Measurements from ENCODE around the gene ECI2. TPM values are rescaled to one million over a fixed set of nuclear protein-coding genes. Genes with fewer than 3 reads are reported as not detected.

The ECI2 gene
- total RNA-seq (2022) (35.8 and 38.4 TPM in 2 replicates), Bru-seq, nascent RNA (percentile 63 among the genes with signal in this experiment), BruChase-seq, experiment 1, labeled RNA remaining after a 6-hour chase (percentile 71 among the genes with signal in this experiment), BruChase-seq, experiment 2, labeled RNA remaining after a 2-hour chase (percentile 65 among the genes with signal in this experiment)
- long read RNA-seq, transcript ECI2-202 (10 exons, 1,407 nt): minor isoform, 21 of 60 reads
- long read RNA-seq, transcript ECI2-201 (10 exons, 1,380 nt): major isoform, 35 of 60 reads
- long read RNA-seq, partial matches to known transcripts: 2 of 60 reads
- long read RNA-seq, other reads (novel, unspliced or antisense): 2 of 60 reads

GRCh38 chr6:4134841-4135664 is at the start of gene ECI2:
Gene ECI2, minus strand, starts transcription at chr6:4135575. Its CDS starts 15 bp downstream, at chr6:4135560.
- intact Hi-C loops (cut with micrococcal nuclease): loop anchor here (2.0 kb wide), 1 partner anchor 80 kb away; no protein-coding TSS in a partner anchor
- H3K9me3 Mint-ChIP-seq (ENCODE audit: unreplicated experiment): no peaks in the 10 kb centered on the region
- peak within 1 kb of the TSS; percentile 90 for H3K4me3 Mint-ChIP-seq (ENCODE audit: unreplicated experiment)
- POLR2A ChIA-PET: interaction anchor here (0.5 to 4.8 kb wide), 17 partner anchors 8 to 523 kb away, joined by 3 to 47 read pairs (median 5); a partner anchor contains a TSS
- peak; percentile 65 for DNase-seq (ENCODE audit: unreplicated experiment)
- CTCF ChIA-PET: interaction anchor here (0.5 to 1.2 kb wide), 5 partner anchors 14 to 1203 kb away, joined by 3 to 5 read pairs (median 4); no protein-coding TSS in a partner anchor
- peaks cover 19% of the 10 kb centered on the region for H3K4me1 Mint-ChIP-seq (ENCODE audit: insufficient read depth, unreplicated experiment)
- BruUV-seq (replicated peaks): TSS peak; percentile 52
- no peak for TF ChIP-seq CTCF (IDR thresholded peaks at IDR 0.05; ENCODE audit: unreplicated experiment)
- peaks cover 5% of the 10 kb centered on the region for H3K36me3 Mint-ChIP-seq (ENCODE audit: insufficient read depth, unreplicated experiment)
- H3K27ac Mint-ChIP-seq (ENCODE audit: low read depth, unreplicated experiment): peak within 1 kb of the TSS; percentile 56
- H3K27me3 Mint-ChIP-seq (ENCODE audit: insufficient read depth, unreplicated experiment): no peaks in the 10 kb centered on the region

GRCh38 chr6:4180652-4181255 is 45.4 kb upstream of the ECI2 start:
- BruUV-seq (replicated peaks): no TSS peak
- ChIA-PET CTCF (interaction anchor here (0.6 kb wide), 1 partner anchor 29 kb away, joined by 3 read pairs; no protein-coding TSS in a partner anchor), POLR2A (interaction anchor here (0.5 kb wide), 1 partner anchor 81 kb away, joined by 5 read pairs; no protein-coding TSS in a partner anchor)
- no peaks in the 10 kb centered on the region for H3K9me3 Mint-ChIP-seq (ENCODE audit: unreplicated experiment)
- H3K27ac Mint-ChIP-seq (ENCODE audit: low read depth, unreplicated experiment): no peak overlapping the region
- H3K27me3 Mint-ChIP-seq (ENCODE audit: insufficient read depth, unreplicated experiment): no peaks in the 10 kb centered on the region
- peak; percentile 56 for DNase-seq (ENCODE audit: unreplicated experiment)
- no peak overlapping the region for H3K4me3 Mint-ChIP-seq (ENCODE audit: unreplicated experiment)
- TF ChIP-seq CTCF (IDR thresholded peaks at IDR 0.05; ENCODE audit: unreplicated experiment): no peak
- intact Hi-C loops (cut with micrococcal nuclease): no loop called here
- peaks cover 9% of the 10 kb centered on the region for H3K4me1 Mint-ChIP-seq (ENCODE audit: insufficient read depth, unreplicated experiment)
- no peaks in the 10 kb centered on the region for H3K36me3 Mint-ChIP-seq (ENCODE audit: insufficient read depth, unreplicated experiment)

- POLR2A ChIA-PET: interaction anchor here (0.5 kb wide), 1 partner anchor 81 kb away, joined by 5 read pairs; no protein-coding TSS in a partner anchor
- no peaks in the 10 kb centered on the region for H3K9me3 Mint-ChIP-seq (ENCODE audit: unreplicated experiment)
- intact Hi-C loops (cut with micrococcal nuclease): no loop called here
- CTCF ChIA-PET: no interaction called here
- H3K27me3 Mint-ChIP-seq (ENCODE audit: insufficient read depth, unreplicated experiment): no peaks in the 10 kb centered on the region
- no peak overlapping the region for H3K4me3 Mint-ChIP-seq (ENCODE audit: unreplicated experiment)
- H3K4me1 Mint-ChIP-seq (ENCODE audit: insufficient read depth, unreplicated experiment): peaks cover 4% of the 10 kb centered on the region
- no peaks in the 10 kb centered on the region for H3K36me3 Mint-ChIP-seq (ENCODE audit: insufficient read depth, unreplicated experiment)
- BruUV-seq (replicated peaks): no TSS peak
- peak; percentile 14 for DNase-seq (ENCODE audit: unreplicated experiment)
- H3K27ac Mint-ChIP-seq (ENCODE audit: low read depth, unreplicated experiment): no peak overlapping the region
- TF ChIP-seq CTCF (IDR thresholded peaks at IDR 0.05; ENCODE audit: unreplicated experiment): no peak
Observed at GRCh38 chr6:4179960-4180651, 44.7 kb upstream of the ECI2 start.

Data from MCF 10A (cell line).